Ovary (tissue), 3 donors: Measurements from ENCODE around the gene RPL10.

Source experiments
- CTCF ChIP-seq, 3 donors: fragments of 450-650 bp in 2 of 3; fragments of 200-600 bp in 1 of 3; IDR thresholded peaks; one replicate each; pipeline versions ENCODE4 v1.5.1 to v1.8.0; 2016 to 2022; ENCODE audit warnings: antibody characterized with exemption in 3 of 3, mild to moderate bottlenecking in 1 of 3
- EP300 ChIP-seq: sonication (generic); formaldehyde crosslinking; IDR thresholded peaks from one replicate; pipeline ENCODE4 v1.6.1; 2017; ENCODE audit warnings: antibody characterized with exemption
- POLR2A ChIP-seq: fragments of 450-650 bp; IDR thresholded peaks from one replicate; pipeline ENCODE4 v1.6.1; 2017; ENCODE audit warnings: antibody characterized with exemption, mild to moderate bottlenecking, moderate library complexity
- donor health status: DM: no; HTN: no; CAD: no.

- TF ChIP-seq CTCF (IDR thresholded peaks at IDR 0.05) (no peak), EP300 (no peak), POLR2A (no peak)
Measured at GRCh38 chrX:154351183-154352011, 46.8 kb upstream of the RPL10 start.
